ENCODE results near the gene SHROOM3.

Gene SHROOM3

GRCh38 chr4:76429636-76430035 lies 5.4 kb upstream of the SHROOM3 start:
- Histone ChIP-seq H3K4ac (ENCODE audit: low read depth in 1 of 2, low read length in 2 of 2) (no peak overlapping the region), H2BK120ac (ENCODE audit: low read depth, low read length) (no peak overlapping the region), H3K9me3 (ENCODE audit: control insufficient read depth, low read length) (no peaks in the 10 kb centered on the region), H3K4me2 (ENCODE audit: low read length, poor library complexity, severe bottlenecking) (no peak overlapping the region), H2BK15ac (ENCODE audit: low read depth, poor library complexity, severe bottlenecking) (no peak overlapping the region), H3K9ac (ENCODE audit: low read length) (no peak overlapping the region), H3K4me3 (ENCODE audit: insufficient read depth in 1 of 2, low read depth in 1 of 2, low read length in 2 of 2) (no peak overlapping the region), H3K27me3 (ENCODE audit: control insufficient read depth in 1 of 2, insufficient read depth in 1 of 2, low read length in 2 of 2) (peaks cover 0 to 3% of the 10 kb centered on the region in 2 experiments), H2BK5ac (ENCODE audit: low read depth, low read length, poor library complexity, severe bottlenecking) (no peak overlapping the region), H3K36me3 (ENCODE audit: control insufficient read depth in 1 of 2, insufficient read depth in 2 of 2, low read depth in 1 of 2, low read length in 2 of 2) (no peaks in the 10 kb centered on the region), H3K4me1 (ENCODE audit: control insufficient read depth, insufficient read depth, low read depth, low read length) (no peaks in the 10 kb centered on the region), H4K8ac (ENCODE audit: low read length) (no peak overlapping the region), H3K14ac (ENCODE audit: low read length in 2 of 2) (no peak overlapping the region), H2BK12ac (ENCODE audit: low read length in 2 of 2) (no peak overlapping the region), H2AK5ac (ENCODE audit: low read length, severe bottlenecking) (no peak overlapping the region), H3K79me1 (replicated peaks; ENCODE audit: low read length, poor library complexity, severe bottlenecking) (no peaks in the 10 kb centered on the region), H2AFZ (ENCODE audit: low read depth, low read length) (no peak overlapping the region), H3K18ac (ENCODE audit: low read depth in 1 of 2, low read length in 2 of 2) (no peak overlapping the region), H4K91ac (ENCODE audit: low read length) (no peak overlapping the region), H3K27ac (ENCODE audit: low read length, poor library complexity, severe bottlenecking) (no peak overlapping the region), H3K23ac (ENCODE audit: low read length in 2 of 2) (no peak overlapping the region)
- WGBS: no CpG with 5 or more reads among the region's 1 CpG
- DNase-seq: no peak

DNA sequence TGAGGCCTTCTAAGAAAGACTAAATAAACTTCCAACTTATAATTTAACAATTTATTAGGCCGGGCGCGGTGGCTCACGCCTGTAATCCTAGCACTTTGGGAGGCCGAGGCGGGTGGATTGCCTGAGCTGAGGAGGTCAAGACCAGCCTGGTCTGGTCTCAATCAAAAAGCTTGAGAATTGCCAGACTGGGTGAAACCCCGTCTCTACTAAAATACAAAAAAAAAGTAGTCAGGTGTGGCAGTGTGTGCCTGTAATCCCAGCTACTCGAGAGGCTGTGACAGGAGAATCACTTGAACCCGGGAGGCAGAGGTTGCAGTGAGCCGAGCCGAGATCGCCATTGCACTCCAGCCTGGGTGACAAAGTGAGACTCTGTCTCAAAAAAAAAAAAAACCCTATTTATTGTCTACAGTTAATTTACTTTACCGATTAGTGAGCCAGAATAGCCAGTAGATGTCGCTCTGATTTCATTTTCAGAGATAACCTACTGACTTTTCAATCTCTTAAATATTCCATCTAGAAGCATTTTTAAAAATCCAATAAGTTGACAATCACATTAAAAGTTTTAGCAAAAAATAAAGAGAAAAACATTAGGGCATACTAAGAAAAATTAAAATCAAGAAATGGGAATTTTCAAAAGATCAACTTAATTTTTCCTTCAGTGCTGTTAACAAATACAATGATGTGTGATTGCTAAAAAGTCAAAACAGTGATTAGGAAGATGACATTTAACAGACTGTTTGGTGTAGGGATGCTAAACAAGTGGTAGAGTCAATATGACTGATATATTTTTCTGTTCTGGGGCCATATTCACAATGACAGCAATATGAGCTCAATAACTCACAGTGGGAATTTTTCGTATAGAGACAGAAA lies 4.3 kb upstream of the SHROOM3 start:
- Histone ChIP-seq H3K18ac (ENCODE audit: low read depth in 1 of 2, low read length in 2 of 2) (no peak overlapping the region), H3K4me1 (ENCODE audit: control insufficient read depth, insufficient read depth, low read depth, low read length) (no peaks in the 10 kb centered on the region), H3K36me3 (ENCODE audit: control insufficient read depth in 1 of 2, insufficient read depth in 2 of 2, low read depth in 1 of 2, low read length in 2 of 2) (no peaks in the 10 kb centered on the region), H3K4me3 (ENCODE audit: insufficient read depth in 1 of 2, low read depth in 1 of 2, low read length in 2 of 2) (no peak overlapping the region), H3K79me1 (replicated peaks; ENCODE audit: low read length, poor library complexity, severe bottlenecking) (no peaks in the 10 kb centered on the region), H2BK12ac (ENCODE audit: low read length in 2 of 2) (no peak overlapping the region), H2BK15ac (ENCODE audit: low read depth, poor library complexity, severe bottlenecking) (no peak overlapping the region), H2AFZ (ENCODE audit: low read depth, low read length) (no peak overlapping the region), H3K14ac (ENCODE audit: low read length in 2 of 2) (no peak overlapping the region), H3K27me3 (ENCODE audit: control insufficient read depth in 1 of 2, insufficient read depth in 1 of 2, low read length in 2 of 2) (no peaks in the 10 kb centered on the region), H3K4ac (ENCODE audit: low read depth in 1 of 2, low read length in 2 of 2) (no peak overlapping the region), H2BK5ac (ENCODE audit: low read depth, low read length, poor library complexity, severe bottlenecking) (no peak overlapping the region), H4K91ac (ENCODE audit: low read length) (no peak overlapping the region), H3K9me3 (ENCODE audit: control insufficient read depth, low read length) (no peaks in the 10 kb centered on the region), H3K27ac (ENCODE audit: low read length, poor library complexity, severe bottlenecking) (no peak overlapping the region), H3K4me2 (ENCODE audit: low read length, poor library complexity, severe bottlenecking) (no peak overlapping the region), H4K8ac (ENCODE audit: low read length) (no peak overlapping the region), H3K9ac (ENCODE audit: low read length) (peak overlapping the region; percentile 66), H2AK5ac (ENCODE audit: low read length, severe bottlenecking) (no peak overlapping the region), H3K23ac (ENCODE audit: low read length in 2 of 2) (no peak overlapping the region), H2BK120ac (ENCODE audit: low read depth, low read length) (no peak overlapping the region)
- WGBS: 50% methylated on average over 11 of the region's 15 CpGs
- DNase-seq: peak; percentile 64

GRCh38 chr4:76435528-76436319 lies 695 bp downstream of the SHROOM3 start:
- H3K14ac ChIP-seq (ENCODE audit: low read length in 2 of 2): no peak overlapping the region
- peak overlapping the region; percentile 65 for H3K4me2 ChIP-seq (ENCODE audit: low read length, poor library complexity, severe bottlenecking)
- no peak overlapping the region for H2BK5ac ChIP-seq (ENCODE audit: low read depth, low read length, poor library complexity, severe bottlenecking)
- 52% methylated on average over 5 of the region's 7 CpGs for WGBS
- peak overlapping the region; percentile 81 for H3K9ac ChIP-seq (ENCODE audit: low read length)
- H3K36me3 ChIP-seq (ENCODE audit: control insufficient read depth in 1 of 2, insufficient read depth in 2 of 2, low read depth in 1 of 2, low read length in 2 of 2): no peaks in the 10 kb centered on the region
- H3K23ac ChIP-seq (ENCODE audit: low read length in 2 of 2): no peak overlapping the region
- H3K18ac ChIP-seq (ENCODE audit: low read depth in 1 of 2, low read length in 2 of 2): no peak overlapping the region
- H3K9me3 ChIP-seq (ENCODE audit: control insufficient read depth, low read length): no peaks in the 10 kb centered on the region
- H3K4ac ChIP-seq (ENCODE audit: low read depth in 1 of 2, low read length in 2 of 2): no peak overlapping the region
- peak overlapping the region; percentile 39 for H3K27ac ChIP-seq (ENCODE audit: low read length, poor library complexity, severe bottlenecking)
- no peaks in the 10 kb centered on the region for H3K4me1 ChIP-seq (ENCODE audit: control insufficient read depth, insufficient read depth, low read depth, low read length)
- no peak overlapping the region for H2AFZ ChIP-seq (ENCODE audit: low read depth, low read length)
- peak overlapping the region; percentile 63 for H2AK5ac ChIP-seq (ENCODE audit: low read length, severe bottlenecking)
- H3K79me1 ChIP-seq (replicated peaks; ENCODE audit: low read length, poor library complexity, severe bottlenecking): no peaks in the 10 kb centered on the region
- H2BK120ac ChIP-seq (ENCODE audit: low read depth, low read length): no peak overlapping the region
- H4K8ac ChIP-seq (ENCODE audit: low read length): peak overlapping the region; percentile 16
- H4K91ac ChIP-seq (ENCODE audit: low read length): no peak overlapping the region
- peak overlapping the region in 1 of 2 experiments; percentile 73 for H3K4me3 ChIP-seq (ENCODE audit: insufficient read depth in 1 of 2, low read depth in 1 of 2, low read length in 2 of 2)
- H3K27me3 ChIP-seq (ENCODE audit: control insufficient read depth in 1 of 2, insufficient read depth in 1 of 2, low read length in 2 of 2): peaks cover 0 to 27% of the 10 kb centered on the region in 2 experiments
- H2BK15ac ChIP-seq (ENCODE audit: low read depth, poor library complexity, severe bottlenecking): no peak overlapping the region
- peak overlapping the region in 1 of 2 experiments; percentile 39 for H2BK12ac ChIP-seq (ENCODE audit: low read length in 2 of 2)
- no peak for DNase-seq

- H4K8ac ChIP-seq (ENCODE audit: low read length): no peak overlapping the region
- H3K4me1 ChIP-seq (ENCODE audit: control insufficient read depth, insufficient read depth, low read depth, low read length): no peaks in the 10 kb centered on the region
- H3K9ac ChIP-seq (ENCODE audit: low read length): no peak overlapping the region
- H2BK12ac ChIP-seq (ENCODE audit: low read length in 2 of 2): no peak overlapping the region
- H3K36me3 ChIP-seq (ENCODE audit: control insufficient read depth in 1 of 2, insufficient read depth in 2 of 2, low read depth in 1 of 2, low read length in 2 of 2): no peaks in the 10 kb centered on the region
- no peak overlapping the region for H3K23ac ChIP-seq (ENCODE audit: low read length in 2 of 2)
- no peaks in the 10 kb centered on the region for H3K9me3 ChIP-seq (ENCODE audit: control insufficient read depth, low read length)
- H3K79me1 ChIP-seq (replicated peaks; ENCODE audit: low read length, poor library complexity, severe bottlenecking): no peaks in the 10 kb centered on the region
- H4K91ac ChIP-seq (ENCODE audit: low read length): no peak overlapping the region
- H2BK5ac ChIP-seq (ENCODE audit: low read depth, low read length, poor library complexity, severe bottlenecking): no peak overlapping the region
- H2BK120ac ChIP-seq (ENCODE audit: low read depth, low read length): no peak overlapping the region
- no peak overlapping the region for H3K14ac ChIP-seq (ENCODE audit: low read length in 2 of 2)
- H3K27me3 ChIP-seq (ENCODE audit: control insufficient read depth in 1 of 2, insufficient read depth in 1 of 2, low read length in 2 of 2): peaks cover 0 to 32% of the 10 kb centered on the region in 2 experiments
- no peak for DNase-seq
- no peak overlapping the region for H3K4me2 ChIP-seq (ENCODE audit: low read length, poor library complexity, severe bottlenecking)
- no peak overlapping the region for H2AK5ac ChIP-seq (ENCODE audit: low read length, severe bottlenecking)
- no peak overlapping the region for H2BK15ac ChIP-seq (ENCODE audit: low read depth, poor library complexity, severe bottlenecking)
- H3K27ac ChIP-seq (ENCODE audit: low read length, poor library complexity, severe bottlenecking): no peak overlapping the region
- no peak overlapping the region for H2AFZ ChIP-seq (ENCODE audit: low read depth, low read length)
- no peak overlapping the region for H3K4me3 ChIP-seq (ENCODE audit: insufficient read depth in 1 of 2, low read depth in 1 of 2, low read length in 2 of 2)
- no peak overlapping the region for H3K18ac ChIP-seq (ENCODE audit: low read depth in 1 of 2, low read length in 2 of 2)
- WGBS: 84% methylated on average over 1 of the region's 2 CpGs
- H3K4ac ChIP-seq (ENCODE audit: low read depth in 1 of 2, low read length in 2 of 2): no peak overlapping the region
Measured at GRCh38 chr4:76439491-76439890, 4.5 kb downstream of the SHROOM3 start.
